Activated CD8-positive, alpha-beta memory T cell treated with anti-CD3 and anti-CD28 coated beads for 4 hours (primary cell): ENCODE results near the gene CFAP221.

Experiments
- DNase-seq, 2 donors: peaks; one replicate each; pipeline ENCODE4 v3.0.0-alpha.2; 2020; ENCODE audit warnings: low read depth in 2 of 2

CFAP221 gene

GRCh38 chr2:119699016-119699606 is 154.9 kb downstream of the CFAP221 start:
- DNase-seq, result no peak

DNA sequence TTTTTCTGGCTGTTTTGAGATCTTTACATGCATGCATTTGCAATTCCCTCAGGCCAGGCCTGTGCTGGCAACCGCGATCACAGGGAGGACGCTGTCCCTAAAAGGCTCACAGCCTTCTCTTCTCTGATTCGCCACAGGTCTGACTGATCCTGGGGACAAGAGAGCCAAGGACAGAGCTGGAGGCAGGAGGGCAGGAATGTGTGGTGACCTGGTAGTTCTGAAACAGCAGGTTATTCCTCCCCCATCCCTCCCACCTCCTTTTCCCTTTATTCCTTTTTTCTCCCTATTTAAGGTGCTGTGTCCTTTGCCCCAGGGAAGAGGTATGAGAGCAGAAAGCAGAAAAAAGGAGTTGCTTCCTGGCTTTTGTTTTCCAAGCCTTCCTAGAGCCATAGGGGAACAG is 156.6 kb downstream of the CFAP221 start:
- no peak for DNase-seq

DNA sequence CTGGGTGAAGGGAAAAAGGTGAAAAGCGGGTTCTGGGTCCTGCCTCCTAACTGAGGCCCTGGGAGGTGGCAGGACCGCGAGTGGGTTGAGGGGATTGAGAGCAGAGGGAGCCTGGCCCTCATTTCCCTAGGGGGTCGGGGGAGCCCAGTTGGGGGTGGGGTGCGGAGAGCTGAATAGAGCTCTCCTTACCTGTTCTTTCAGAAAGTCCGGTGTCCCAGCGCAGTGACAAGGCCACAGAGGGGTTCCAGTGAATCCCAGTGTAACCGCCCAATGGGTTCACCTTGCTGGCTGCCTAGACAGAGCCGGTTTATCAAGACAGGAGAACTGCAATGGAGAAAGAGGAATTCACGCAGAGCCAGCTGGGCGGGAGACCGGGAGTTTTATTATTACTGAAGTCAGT is 157.1 kb downstream of the CFAP221 start:
- DNase-seq, result no peak

- no peak for DNase-seq
Measured at GRCh38 chr2:119702203-119702917, 158.1 kb downstream of the CFAP221 start.

DNA sequence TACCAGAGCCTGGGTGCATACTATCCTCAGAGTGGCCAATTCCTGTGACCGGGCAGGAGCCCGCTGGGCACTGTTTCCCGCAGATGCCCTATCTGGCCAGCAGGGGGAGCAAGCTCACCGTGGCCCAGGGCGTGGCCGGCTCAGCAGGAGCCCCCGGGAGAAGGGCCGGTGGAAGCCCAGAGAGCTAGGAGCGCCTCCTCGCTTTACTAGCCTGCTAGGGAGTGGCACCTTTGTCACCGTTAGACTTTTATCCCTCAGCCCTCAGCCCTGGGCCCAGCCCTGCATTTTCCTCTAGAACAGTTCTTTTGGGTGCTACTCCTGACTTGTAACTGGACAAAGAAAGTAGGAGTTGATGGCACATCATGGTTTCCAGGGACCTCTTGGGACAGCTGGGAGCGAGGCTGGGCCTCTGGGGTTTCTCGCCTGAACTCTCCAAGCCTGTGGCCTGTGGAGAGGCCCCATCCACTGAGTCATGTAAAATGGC is 158.7 kb downstream of the CFAP221 start:
- DNase-seq, result peak; percentile 22 to 31

GRCh38 chr2:119703526-119703925 is 159.3 kb downstream of the CFAP221 start:
- DNase-seq, result no peak

DNA sequence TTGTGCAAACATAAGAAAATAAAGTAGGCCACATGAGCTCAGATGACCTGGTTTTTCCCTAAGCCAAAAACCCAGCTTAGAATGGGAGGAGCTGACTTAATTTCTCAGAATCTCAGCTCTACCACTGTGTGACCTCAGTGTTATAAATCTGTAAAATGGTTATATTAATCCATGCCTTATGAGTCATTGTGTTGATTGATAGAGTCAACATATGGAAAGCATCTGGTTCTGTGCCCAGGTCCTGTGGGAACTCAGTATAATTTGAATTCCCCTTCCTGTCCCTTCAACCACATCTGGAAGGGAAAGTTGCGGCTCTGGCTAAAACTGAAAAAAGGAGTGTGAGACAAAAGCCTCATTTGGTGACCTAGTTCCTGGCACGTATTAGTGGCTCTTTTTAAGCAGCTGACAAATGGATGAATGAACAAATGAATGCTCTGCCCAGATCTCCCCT is 160.4 kb downstream of the CFAP221 start:
- DNase-seq, result no peak

GRCh38 chr2:119706221-119706620 is 162.0 kb downstream of the CFAP221 start:
- DNase-seq, result no peak
